ENCODE data around the gene APP. TPM values are rescaled to one million over a fixed set of nuclear protein-coding genes. Genes with fewer than 3 reads are reported as not detected.

Gene APP
- total and polyA plus RNA-seq, 2 of the 13 experiments (the other 11 are each of a cell fraction or from before 2014, with no cell fraction given) = 70.6 to 262 TPM

GRCh38 chr21:26070822-26071425 is 99.6 kb downstream of the APP start:
- in situ Hi-C loops (cut with HindIII; ENCODE audit: extremely low pct_ligation_motif_present, low pct_unique_long_range_greater_than_20kb) (no loop called here), intact Hi-C loops (cut with micrococcal nuclease; ENCODE audit: unreplicated experiment) (no loop called here)
- DNase-seq (ENCODE audit: low spot score) (no peak), FAIRE-seq (no peak), ATAC-seq (no peak)
- Histone ChIP-seq H3K4me1 (ENCODE audit: insufficient read depth, low read length) (peaks cover 14% of the 10 kb centered on the region), H3K79me2 (ENCODE audit: insufficient read depth, low read length) (peaks cover 16% of the 10 kb centered on the region), H3K36me3 (replicated peaks in 1 of 2; ENCODE audit: control insufficient read depth in 1 of 2, insufficient read depth in 2 of 2, low read length in 2 of 2) (no peaks in the 10 kb centered on the region), H3K4me2 (ENCODE audit: low read depth, low read length) (no peak overlapping the region), H2AFZ (ENCODE audit: low read length) (no peak overlapping the region), H3K27ac (ENCODE audit: extremely low read length, insufficient read depth, low read length) (no peak overlapping the region), H4K20me1 (ENCODE audit: insufficient read depth, low read length) (0 out of 2 replicates have a peak, but pooled peaks cover 9% of the 10 kb centered on the region), H3K4me3 (replicated peaks in 1 of 3; ENCODE audit: insufficient read depth in 1 of 3, low read depth in 2 of 3, low read length in 3 of 3) (no peak overlapping the region), H3K27me3 (ENCODE audit: control insufficient read depth in 1 of 2, insufficient read depth in 2 of 2, low read length in 2 of 2) (no peaks in the 10 kb centered on the region), H3K9ac (ENCODE audit: insufficient read depth, low read depth, low read length) (no peak overlapping the region), H3K9me3 (ENCODE audit: low read length) (no peaks in the 10 kb centered on the region)
- ChIA-PET POLR2A (no interaction called here), CTCF (ENCODE audit: low intra/inter-chr PET ratio, low total read pairs) (no interaction called here)
- TF ChIP-seq BRF2 (CRISPR knock-in tag; IDR thresholded peaks at IDR 0.05) (no peak), SPEN (CRISPR knock-in tag; IDR thresholded peaks at IDR 0.05; ENCODE audit: low read depth) (no peak), RBFOX2 (IDR thresholded peaks at IDR 0.05; ENCODE audit: low read depth, low read length) (no peak), ZNF563 (CRISPR knock-in tag; IDR thresholded peaks at IDR 0.05) (no peak), SKI (IDR thresholded peaks at IDR 0.05; ENCODE audit: partially characterized antibody) (no peak), SETDB1 (CRISPR knock-in tag; IDR thresholded peaks at IDR 0.05; ENCODE audit: borderline replicate concordance) (no peak), PTBP1 (IDR thresholded peaks at IDR 0.05; ENCODE audit: low read depth, low read length, poor library complexity, severe bottlenecking) (no peak)
- BruUV-seq (replicated peaks) = no TSS peak
- WGBS (ENCODE audit: low lambda C conversion rate) = 39% methylated on average over 8 of the region's 8 CpGs

- no TSS peak for BruUV-seq (replicated peaks)
- H4K20me1 ChIP-seq (ENCODE audit: insufficient read depth, low read length) = 0 out of 2 replicates have a peak, but pooled peaks cover 9% of the 10 kb centered on the region
- H3K36me3 ChIP-seq (replicated peaks in 1 of 2; ENCODE audit: control insufficient read depth in 1 of 2, insufficient read depth in 2 of 2, low read length in 2 of 2) = no peaks in the 10 kb centered on the region
- intact Hi-C loops (cut with micrococcal nuclease; ENCODE audit: unreplicated experiment) = no loop called here
- H3K79me2 ChIP-seq (ENCODE audit: insufficient read depth, low read length) = peaks cover 16% of the 10 kb centered on the region
- no peak overlapping the region for H3K9ac ChIP-seq (ENCODE audit: insufficient read depth, low read depth, low read length)
- H2AFZ ChIP-seq (ENCODE audit: low read length) = no peak overlapping the region
- peaks cover 14% of the 10 kb centered on the region for H3K4me1 ChIP-seq (ENCODE audit: insufficient read depth, low read length)
- ChIA-PET POLR2A (no interaction called here), CTCF (ENCODE audit: low intra/inter-chr PET ratio, low total read pairs) (no interaction called here)
- ATAC-seq (no peak), DNase-seq (ENCODE audit: low spot score) (no peak), FAIRE-seq (no peak)
- H3K4me3 ChIP-seq (replicated peaks in 1 of 3; ENCODE audit: insufficient read depth in 1 of 3, low read depth in 2 of 3, low read length in 3 of 3) = no peak overlapping the region
- TF ChIP-seq KDM5B (CRISPR knock-in tag; IDR thresholded peaks at IDR 0.05; ENCODE audit: borderline replicate concordance) = no peak
- H3K27me3 ChIP-seq (ENCODE audit: control insufficient read depth in 1 of 2, insufficient read depth in 2 of 2, low read length in 2 of 2) = no peaks in the 10 kb centered on the region
- WGBS (ENCODE audit: low lambda C conversion rate) = 57% methylated on average over 2 of the region's 2 CpGs
- in situ Hi-C loops (cut with HindIII; ENCODE audit: extremely low pct_ligation_motif_present, low pct_unique_long_range_greater_than_20kb) = no loop called here
- no peak overlapping the region for H3K27ac ChIP-seq (ENCODE audit: extremely low read length, insufficient read depth, low read length)
- H3K4me2 ChIP-seq (ENCODE audit: low read depth, low read length) = no peak overlapping the region
- H3K9me3 ChIP-seq (ENCODE audit: low read length) = no peaks in the 10 kb centered on the region
Observed at GRCh38 chr21:26070121-26070520, 100.4 kb downstream of the APP start.

Measured in HepG2 (cell line).